DOHH2 (cell line): ENCODE results near the gene LAMA5.

Source experiments
- H3F3A ChIP-seq: fragments of 200-600 bp; sonication (generic), shearing (Covaris generic); 2 replicates; pipeline ENCODE4 v1.6.0; 2016; ENCODE audit warnings: antibody characterized with exemption, mild to moderate bottlenecking; ENCODE audit not compliant: control insufficient read depth, insufficient read depth
- H3K27ac ChIP-seq: fragments of 200-600 bp; sonication (generic); 2 replicates; pipeline ENCODE4 v1.5.1; 2014; ENCODE audit warnings: low read depth, mild to moderate bottlenecking, low read length, moderate library complexity
- H3K27me3 ChIP-seq: fragments of 200-600 bp; sonication (generic); 2 replicates; pipeline ENCODE4 v1.6.1; 2014; ENCODE audit warnings: mild to moderate bottlenecking, low read length, mixed read lengths; ENCODE audit not compliant: control insufficient read depth
- H3K36me3 ChIP-seq: fragments of 200-600 bp; sonication (generic); 2 replicates; pipeline ENCODE4 v1.6.1; 2014; ENCODE audit warnings: mild to moderate bottlenecking, low read length, moderate library complexity, mixed read lengths; ENCODE audit not compliant: control insufficient read depth
- H3K4me1 ChIP-seq: fragments of 200-600 bp; sonication (generic); 2 replicates; pipeline ENCODE4 v1.6.1; 2014; ENCODE audit warnings: mild to moderate bottlenecking, low read length, mixed read lengths; ENCODE audit not compliant: control insufficient read depth
- H3K4me2 ChIP-seq: fragments of 200-600 bp; sonication (generic); 2 replicates; pipeline ENCODE4 v1.6.0; 2014; ENCODE audit warnings: mild to moderate bottlenecking, low read length, moderate library complexity
- H3K4me3 ChIP-seq: fragments of 200-600 bp; sonication (generic); 2 replicates; pipeline ENCODE4 v1.5.1; 2014; ENCODE audit warnings: mild to moderate bottlenecking, low read length, mixed read lengths
- H3K79me2 ChIP-seq: fragments of 200-600 bp; sonication (generic); 2 replicates; pipeline ENCODE4 v1.6.1; 2014; ENCODE audit warnings: mild to moderate bottlenecking, low read length, mixed read lengths; ENCODE audit not compliant: control insufficient read depth
- H3K9me2 ChIP-seq: fragments of 200-600 bp; sonication (generic); replicated peaks from 2 replicates; pipeline ENCODE4 v1.6.1; 2014; ENCODE audit warnings: mild to moderate bottlenecking, low read length, mixed read lengths; ENCODE audit not compliant: control insufficient read depth
- H3K9me3 ChIP-seq: fragments of 200-600 bp; sonication (generic); 2 replicates; pipeline ENCODE4 v1.6.1; 2014; ENCODE audit warnings: antibody characterized with exemption, low read length, mixed read lengths; ENCODE audit not compliant: control insufficient read depth, insufficient read depth
- H4K20me1 ChIP-seq: fragments of 200-600 bp; sonication (generic); 2 replicates; pipeline ENCODE4 v1.6.0; 2014; ENCODE audit warnings: low read depth, mild to moderate bottlenecking, antibody characterized with exemption, low read length, moderate library complexity; ENCODE audit not compliant: control insufficient read depth, insufficient read depth
- EZH2phosphoT487 ChIP-seq: fragments of 200-600 bp; sonication (generic); IDR thresholded peaks from 2 replicates; pipeline ENCODE4 v1.6.1; 2017; ENCODE audit warnings: borderline replicate concordance, mild to moderate bottlenecking, antibody characterized with exemption, low read length, moderate library complexity, mixed read lengths
- TF ChIP-seq, protein P1 (sequence below): fragments of 200-600 bp; sonication (generic); IDR thresholded peaks from one replicate; pipeline ENCODE4 v1.5.1; 2014; ENCODE audit warnings: antibody characterized with exemption, mild to moderate bottlenecking, low read depth, low read length; ENCODE audit not compliant: poor library complexity, severe bottlenecking

Gene LAMA5

DNA sequence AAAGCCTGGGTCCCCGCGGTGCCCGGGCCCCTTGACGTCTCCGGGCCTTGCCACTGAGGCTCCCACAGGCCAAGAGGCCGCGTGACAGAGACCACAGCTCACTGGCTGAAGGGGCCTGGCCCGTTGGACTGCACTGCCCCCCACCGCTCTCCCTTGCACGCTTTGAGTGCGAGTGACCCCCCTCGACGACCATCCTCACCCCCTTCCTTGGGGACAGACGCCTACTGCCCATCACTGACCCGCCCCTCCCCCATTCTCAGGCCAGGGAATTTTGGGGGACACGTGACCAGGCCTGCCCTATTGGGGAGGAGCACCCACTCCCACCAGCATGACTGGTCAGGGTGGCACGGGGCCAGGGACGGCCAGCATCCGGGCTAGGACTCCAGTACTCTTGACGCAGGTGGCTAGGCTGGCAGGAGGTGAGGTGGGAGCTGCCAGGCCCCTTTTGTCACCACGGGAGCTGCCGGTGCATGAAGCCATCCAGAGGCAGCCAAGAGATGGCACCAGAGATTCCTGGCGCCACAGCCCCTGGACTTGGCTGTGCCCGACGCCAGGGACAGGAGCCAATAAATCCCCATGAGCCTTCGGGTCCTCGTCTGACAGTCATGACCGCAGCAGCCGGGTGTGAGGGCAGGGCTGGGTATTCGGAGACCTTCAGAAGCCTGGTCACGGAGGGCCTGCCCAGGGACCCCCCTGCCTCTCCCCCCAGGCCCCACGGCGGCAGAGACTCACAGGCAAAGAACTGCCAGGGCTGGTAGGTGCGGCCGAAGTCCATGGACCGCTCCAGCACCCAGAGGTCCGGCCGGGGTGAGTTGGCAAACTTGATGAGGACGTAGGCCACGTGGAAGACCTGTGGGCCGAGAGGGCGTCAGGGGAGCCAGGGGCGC lies 14.5 kb downstream of the LAMA5 start:
- Histone ChIP-seq H4K20me1 (no peaks in the 10 kb centered on the region), H3F3A (no peaks in the 10 kb centered on the region), H3K36me3 (no peaks in the 10 kb centered on the region; the same call in none of the 2 replicates), H3K9me3 (no peaks in the 10 kb centered on the region), H3K4me2 (no peak overlapping the region), H3K27ac (no peak overlapping the region), H3K79me2 (no peaks in the 10 kb centered on the region), H3K4me3 (no peak overlapping the region), H3K27me3 (no peaks in the 10 kb centered on the region), H3K9me2 (no peaks in the 10 kb centered on the region), H3K4me1 (no peaks in the 10 kb centered on the region; the same call in 1 of the 2 replicates)
- no peak for TF ChIP-seq EZH2phosphoT487
- TF ChIP-seq, protein P1, sequence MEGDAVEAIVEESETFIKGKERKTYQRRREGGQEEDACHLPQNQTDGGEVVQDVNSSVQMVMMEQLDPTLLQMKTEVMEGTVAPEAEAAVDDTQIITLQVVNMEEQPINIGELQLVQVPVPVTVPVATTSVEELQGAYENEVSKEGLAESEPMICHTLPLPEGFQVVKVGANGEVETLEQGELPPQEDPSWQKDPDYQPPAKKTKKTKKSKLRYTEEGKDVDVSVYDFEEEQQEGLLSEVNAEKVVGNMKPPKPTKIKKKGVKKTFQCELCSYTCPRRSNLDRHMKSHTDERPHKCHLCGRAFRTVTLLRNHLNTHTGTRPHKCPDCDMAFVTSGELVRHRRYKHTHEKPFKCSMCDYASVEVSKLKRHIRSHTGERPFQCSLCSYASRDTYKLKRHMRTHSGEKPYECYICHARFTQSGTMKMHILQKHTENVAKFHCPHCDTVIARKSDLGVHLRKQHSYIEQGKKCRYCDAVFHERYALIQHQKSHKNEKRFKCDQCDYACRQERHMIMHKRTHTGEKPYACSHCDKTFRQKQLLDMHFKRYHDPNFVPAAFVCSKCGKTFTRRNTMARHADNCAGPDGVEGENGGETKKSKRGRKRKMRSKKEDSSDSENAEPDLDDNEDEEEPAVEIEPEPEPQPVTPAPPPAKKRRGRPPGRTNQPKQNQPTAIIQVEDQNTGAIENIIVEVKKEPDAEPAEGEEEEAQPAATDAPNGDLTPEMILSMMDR = no peak

GRCh38 chr20:62351469-62352401 lies 15.4 kb downstream of the LAMA5 start:
- Histone ChIP-seq H3K36me3 (no peaks in the 10 kb centered on the region; the same call in none of the 2 replicates), H3K4me2 (no peak overlapping the region)

GRCh38 chr20:62350629-62351422 lies 16.3 kb downstream of the LAMA5 start:
- Histone ChIP-seq H3K4me3 (no peak overlapping the region), H3K36me3 (no peaks in the 10 kb centered on the region; the same call in none of the 2 replicates), H3K79me2 (no peaks in the 10 kb centered on the region), H3K9me3 (no peaks in the 10 kb centered on the region), H3F3A (no peaks in the 10 kb centered on the region), H3K27me3 (no peaks in the 10 kb centered on the region), H3K4me2 (no peak overlapping the region), H4K20me1 (no peaks in the 10 kb centered on the region), H3K9me2 (no peaks in the 10 kb centered on the region), H3K27ac (no peak overlapping the region), H3K4me1 (peaks cover under 1% of the 10 kb centered on the region; the same call in 1 of the 2 replicates)
- no peak for TF ChIP-seq EZH2phosphoT487
- TF ChIP-seq, protein P1 = no peak

More at GRCh38 chr20:62351469-62352401, 15.4 kb downstream of the LAMA5 start:
- Histone ChIP-seq H3K27ac (no peak overlapping the region), H3K4me1 (no peaks in the 10 kb centered on the region), H3K9me2 (no peaks in the 10 kb centered on the region), H3K4me3 (no peak overlapping the region), H3K27me3 (no peaks in the 10 kb centered on the region), H3K9me3 (no peaks in the 10 kb centered on the region), H3K79me2 (no peaks in the 10 kb centered on the region), H4K20me1 (no peaks in the 10 kb centered on the region), H3F3A (no peaks in the 10 kb centered on the region)
- TF ChIP-seq EZH2phosphoT487 = no peak
- TF ChIP-seq, protein P1 = no peak
